Naive thymus-derived CD4-positive, alpha-beta T cell (primary cell): ENCODE results near the gene MMP12. TPM values are rescaled to one million over a fixed set of nuclear protein-coding genes. Genes with fewer than 3 reads are reported as not detected.

Experiments
- ATAC-seq: fragments of 150-1000 bp; cut with Tn5 transposase; 2 replicates; pipeline ENCODE4 v1.10.0; 2021; ENCODE audit warnings: mild to moderate bottlenecking, moderate library complexity
- CTCF ChIA-PET: fragments of 350-600 bp; sonication (Branson Sonifier 250); formaldehyde crosslinking; loops from one replicate; lab custom pipeline; 2021; ENCODE audit warnings: antibody characterized with exemption; lab: Charles Lee
- POLR2A ChIA-PET: fragments of 350-600 bp; sonication (Branson Sonifier 250); formaldehyde crosslinking; loops from one replicate; lab custom pipeline; 2021; ENCODE audit warnings: antibody characterized with exemption, inconsistent platforms; lab: Charles Lee
- DNase-seq, 9 donors: peaks; one replicate each; pipeline versions ENCODE4 v3.0.0 to v3.0.0-alpha.2; 2020 to 2022; ENCODE audit warnings: mixed read lengths in 1 of 9
- H3K27ac ChIP-seq: one replicate; pipeline ENCODE4 v1.7.0; 2013; ENCODE audit warnings: mild to moderate bottlenecking, low read depth, low read length, moderate library complexity
- H3K27me3 ChIP-seq, 2 donors: one replicate each; pipeline ENCODE4 v1.7.0; 2013; ENCODE audit warnings: low read length in 2 of 2, mild to moderate bottlenecking in 2 of 2, moderate library complexity in 2 of 2; ENCODE audit not compliant: control insufficient read depth in 2 of 2, insufficient read depth in 2 of 2
- H3K36me3 ChIP-seq, 3 experiments: 1 replicate in 2 of 3; 2 replicates in 1 of 3; pipeline ENCODE4 v1.7.0; 2013; ENCODE audit warnings: low read length in 3 of 3, mild to moderate bottlenecking in 3 of 3, moderate library complexity in 1 of 3; ENCODE audit not compliant: insufficient read depth in 3 of 3, control insufficient read depth in 2 of 3
- H3K4me1 ChIP-seq, 2 donors: one replicate each; pipeline ENCODE4 v1.7.0; 2013; ENCODE audit warnings: low read length in 2 of 2, mild to moderate bottlenecking in 2 of 2, moderate library complexity in 1 of 2; ENCODE audit not compliant: control insufficient read depth in 2 of 2, insufficient read depth in 2 of 2
- H3K4me3 ChIP-seq: 2 replicates; pipeline ENCODE4 v1.7.0; 2013; ENCODE audit warnings: mild to moderate bottlenecking, low read length
- H3K9me3 ChIP-seq, 3 experiments: 1 replicate in 2 of 3; 2 replicates in 1 of 3; pipeline ENCODE4 v1.7.0; 2013; ENCODE audit warnings: low read length in 3 of 3; ENCODE audit not compliant: control insufficient read depth in 2 of 3
- H3K27ac Mint-ChIP-seq, 9 donors: one replicate each; pipeline ENCODE4 v1.8.0; 2020 to 2022; ENCODE audit warnings: mixed read lengths in 9 of 9, mild to moderate bottlenecking in 8 of 9, moderate library complexity in 5 of 9, inconsistent platforms in 2 of 9
- H3K27me3 Mint-ChIP-seq, 5 donors: one replicate each; pipeline ENCODE4 v1.8.0; 2021 to 2022; ENCODE audit warnings: mixed read lengths in 5 of 5, mild to moderate bottlenecking in 1 of 5
- H3K36me3 Mint-ChIP-seq, 5 donors: one replicate each; pipeline ENCODE4 v1.8.0; 2020 to 2022; ENCODE audit warnings: mixed read lengths in 5 of 5, mild to moderate bottlenecking in 3 of 5, inconsistent platforms in 1 of 5
- H3K4me1 Mint-ChIP-seq, 7 donors: one replicate each; pipeline ENCODE4 v1.8.0; 2020 to 2022; ENCODE audit warnings: mixed read lengths in 7 of 7, mild to moderate bottlenecking in 3 of 7, inconsistent platforms in 1 of 7
- H3K4me3 Mint-ChIP-seq, 10 donors: one replicate each; pipeline ENCODE4 v1.8.0; 2020 to 2022; ENCODE audit warnings: mild to moderate bottlenecking in 10 of 10, mixed read lengths in 10 of 10, moderate library complexity in 6 of 10, inconsistent platforms in 2 of 10
- H3K9me3 Mint-ChIP-seq, 11 donors: one replicate each; pipeline ENCODE4 v1.8.0; 2020 to 2022; ENCODE audit warnings: mixed read lengths in 11 of 11, mild to moderate bottlenecking in 4 of 11, inconsistent platforms in 1 of 11, moderate library complexity in 1 of 11
- intact Hi-C, 2 donors: fragments of 100-400 bp; cut with micrococcal nuclease; formaldehyde crosslinking; loops; one replicate each; pipeline ENCODE4 v1.15.1; 2023
- polyA plus RNA-seq, 2 donors: library from polyadenylated mRNA; unstranded; fragments of 300-500 nt; fragmentation: Illumina TruSeq; gene quantifications; one replicate each; pipeline ENCODE4 v1.2.3, GENCODE V29; 2021
- total RNA-seq, 6 experiments: library from RNA in 5 of 6; stranded (reverse) in 5 of 6; gene quantifications; 1 replicate in 5 of 6; 2 replicates in 1 of 6; pipeline ENCODE4 v1.2.3 and lab custom pipeline; 2021 to 2026

The MMP12 gene
- not detected for total RNA-seq
- not detected for polyA plus RNA-seq
- not detected for total RNA-seq (lab: John Stamatoyannopoulos, UW)

DNA sequence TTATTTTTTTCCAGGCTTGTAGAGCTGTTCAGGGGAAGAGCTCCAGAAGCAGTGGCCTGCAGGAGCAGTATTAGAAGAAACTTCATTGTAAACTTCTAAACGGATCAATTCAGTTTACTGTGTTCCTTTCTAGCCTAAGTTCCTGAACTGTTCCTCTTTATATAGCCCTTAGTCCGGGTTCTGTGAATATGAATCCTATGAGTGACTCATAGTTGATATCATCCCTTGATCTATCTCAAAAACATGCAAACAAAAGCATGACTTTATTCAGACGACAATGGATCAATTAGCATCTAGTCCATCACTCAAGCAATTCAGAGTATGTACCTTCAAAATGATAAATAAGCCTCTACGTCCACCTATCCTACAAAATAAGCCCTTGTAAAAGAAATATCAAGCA lies at the start of gene MMP12:
Gene MMP12 (minus strand): TSS at position 131 of the 400 bp plus-strand sequence. CDS start 45 bp downstream, at position 86.
- no peak within 1 kb of the TSS for H3K4me3 ChIP-seq
- no peaks in the 10 kb centered on the region for H3K9me3 ChIP-seq
- H3K27ac ChIP-seq = no peak within 1 kb of the TSS
- ATAC-seq (no peak), DNase-seq (no peak)
- Mint-ChIP-seq H3K9me3 (no peaks in the 10 kb centered on the region), H3K27ac (no peak within 1 kb of the TSS), H3K4me3 (no peak within 1 kb of the TSS), H3K4me1 (peaks cover 0 to 2% (median 0%) of the 10 kb centered on the region in 7 donors), H3K36me3 (no peaks in the 10 kb centered on the region), H3K27me3 (peaks cover 2 to 22% (median 10%) of the 10 kb centered on the region in 5 donors)
- no peaks in the 10 kb centered on the region for H3K36me3 ChIP-seq
- no peaks in the 10 kb centered on the region for H3K27me3 ChIP-seq
- no peaks in the 10 kb centered on the region for H3K4me1 ChIP-seq
- CTCF ChIA-PET = no interaction called here
- POLR2A ChIA-PET = no interaction called here
- intact Hi-C loops = no loop called here

- peaks cover 6 to 28% (median 13%) of the 10 kb centered on the region in 5 donors for H3K27me3 Mint-ChIP-seq
- Histone ChIP-seq H3K36me3 (no peaks in the 10 kb centered on the region), H3K27ac (no peak overlapping the region), H3K27me3 (no peaks in the 10 kb centered on the region), H3K4me3 (no peak overlapping the region), H3K4me1 (no peaks in the 10 kb centered on the region), H3K9me3 (no peaks in the 10 kb centered on the region)
- no peak overlapping the region for H3K4me3 Mint-ChIP-seq
- H3K9me3 Mint-ChIP-seq = no peaks in the 10 kb centered on the region
- ATAC-seq (no peak), DNase-seq (no peak)
- ChIA-PET POLR2A (no interaction called here), CTCF (no interaction called here)
- H3K36me3 Mint-ChIP-seq = no peaks in the 10 kb centered on the region
- intact Hi-C loops = no loop called here
- peaks cover 0 to 9% (median 6%) of the 10 kb centered on the region in 7 donors for H3K4me1 Mint-ChIP-seq
- H3K27ac Mint-ChIP-seq = no peak overlapping the region
These were observed 46.9 kb upstream of the MMP12 start for GRCh38 chr11:102921587-102922220.

DNA sequence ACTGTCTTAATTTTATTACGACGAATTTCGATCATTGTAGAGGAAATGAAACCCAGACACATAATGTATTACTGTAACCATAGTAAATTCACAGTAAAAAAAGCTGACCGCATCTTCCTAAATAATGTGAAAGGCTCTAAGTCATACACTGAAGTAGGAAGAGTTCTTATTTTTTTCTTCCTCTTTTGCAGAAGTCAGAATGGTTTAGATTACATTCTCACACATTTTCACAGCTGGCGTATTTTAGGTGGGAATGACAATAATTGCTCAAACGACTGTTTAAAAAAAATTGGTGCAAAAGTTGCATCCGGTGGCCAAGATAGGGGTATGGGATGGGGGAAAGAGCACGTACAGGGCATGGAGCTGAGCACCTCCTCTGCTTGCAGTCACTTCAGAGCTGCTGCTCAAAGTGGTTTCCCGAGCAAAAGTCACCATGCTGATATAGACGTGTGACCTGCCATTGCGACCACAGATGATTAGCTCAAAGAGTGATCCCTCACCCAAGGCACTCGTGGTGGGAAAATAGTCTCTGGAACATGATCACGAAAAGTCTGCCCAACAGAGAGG lies 45.4 kb upstream of the MMP12 start:
- ChIA-PET POLR2A (no interaction called here), CTCF (no interaction called here)
- H3K36me3 Mint-ChIP-seq = no peaks in the 10 kb centered on the region
- no peak overlapping the region for H3K27ac ChIP-seq
- H3K27me3 ChIP-seq = no peaks in the 10 kb centered on the region
- no peaks in the 10 kb centered on the region for H3K4me1 ChIP-seq
- DNase-seq = no peak
- peak; percentile 82 for ATAC-seq
- no peaks in the 10 kb centered on the region for H3K36me3 ChIP-seq
- H3K9me3 Mint-ChIP-seq = no peaks in the 10 kb centered on the region
- peak overlapping the region in 1 of 9 donors; percentile 20 for H3K27ac Mint-ChIP-seq
- no peak overlapping the region for H3K4me3 ChIP-seq
- peaks cover 0 to 9% (median 6%) of the 10 kb centered on the region in 7 donors for H3K4me1 Mint-ChIP-seq
- H3K27me3 Mint-ChIP-seq = peaks cover 11 to 30% (median 17%) of the 10 kb centered on the region in 5 donors
- intact Hi-C loops = no loop called here
- H3K9me3 ChIP-seq = no peaks in the 10 kb centered on the region
- H3K4me3 Mint-ChIP-seq = peak overlapping the region in 1 of 10 donors; percentile 29

DNA sequence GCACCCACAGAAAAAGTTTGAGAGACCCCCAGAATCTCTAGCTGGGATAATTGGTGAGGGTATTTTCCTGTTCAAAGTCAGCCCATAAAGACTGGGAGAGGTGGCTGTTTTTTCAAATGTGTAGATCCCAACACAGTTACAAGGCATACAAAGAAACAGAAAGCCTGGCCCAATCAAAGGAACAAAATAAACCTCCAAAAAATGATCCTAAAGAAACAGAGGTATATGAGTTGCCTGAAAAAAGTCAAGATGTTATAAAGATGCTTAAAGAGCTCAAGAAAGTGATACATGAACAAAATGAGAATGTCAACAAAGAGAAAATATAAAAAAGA lies 40.2 kb upstream of the MMP12 start:
- ChIA-PET POLR2A (no interaction called here), CTCF (no interaction called here)
- H3K36me3 ChIP-seq = no peaks in the 10 kb centered on the region
- peaks cover 5 to 17% (median 12%) of the 10 kb centered on the region in 5 donors for H3K27me3 Mint-ChIP-seq
- no peak overlapping the region for H3K4me3 ChIP-seq
- H3K9me3 Mint-ChIP-seq = no peaks in the 10 kb centered on the region
- ATAC-seq (no peak), DNase-seq (no peak)
- H3K4me3 Mint-ChIP-seq = no peak overlapping the region
- H3K27ac ChIP-seq = no peak overlapping the region
- H3K4me1 ChIP-seq = no peaks in the 10 kb centered on the region
- peaks cover 0 to 4% (median 1%) of the 10 kb centered on the region in 7 donors for H3K4me1 Mint-ChIP-seq
- intact Hi-C loops = loop anchor here in 1 of 2 donors (2.0 to 10.0 kb wide), 2 partner anchors 26 to 140 kb away; no protein-coding TSS in a partner anchor
- no peak overlapping the region for H3K27ac Mint-ChIP-seq
- H3K27me3 ChIP-seq = no peaks in the 10 kb centered on the region
- H3K36me3 Mint-ChIP-seq = no peaks in the 10 kb centered on the region
- H3K9me3 ChIP-seq = no peaks in the 10 kb centered on the region

GRCh38 chr11:102914238-102915043 lies 39.7 kb upstream of the MMP12 start:
- no peak overlapping the region for H3K27ac Mint-ChIP-seq
- H3K4me3 ChIP-seq = no peak overlapping the region
- H3K4me1 Mint-ChIP-seq = no peaks in the 10 kb centered on the region
- peaks cover 7 to 17% (median 12%) of the 10 kb centered on the region in 5 donors for H3K27me3 Mint-ChIP-seq
- CTCF ChIA-PET = no interaction called here
- H3K9me3 ChIP-seq = no peaks in the 10 kb centered on the region
- no peaks in the 10 kb centered on the region for H3K27me3 ChIP-seq
- peaks cover 0 to 2% (median 0%) of the 10 kb centered on the region in 11 donors for H3K9me3 Mint-ChIP-seq
- H3K4me1 ChIP-seq = no peaks in the 10 kb centered on the region
- ATAC-seq = no peak
- intact Hi-C loops = loop anchor here in 1 of 2 donors (2.0 to 10.0 kb wide), 2 partner anchors 26 to 140 kb away; no protein-coding TSS in a partner anchor
- no peak for DNase-seq
- POLR2A ChIA-PET = no interaction called here
- no peaks in the 10 kb centered on the region for H3K36me3 Mint-ChIP-seq
- H3K27ac ChIP-seq = no peak overlapping the region
- no peaks in the 10 kb centered on the region for H3K36me3 ChIP-seq
- H3K4me3 Mint-ChIP-seq = no peak overlapping the region

DNA sequence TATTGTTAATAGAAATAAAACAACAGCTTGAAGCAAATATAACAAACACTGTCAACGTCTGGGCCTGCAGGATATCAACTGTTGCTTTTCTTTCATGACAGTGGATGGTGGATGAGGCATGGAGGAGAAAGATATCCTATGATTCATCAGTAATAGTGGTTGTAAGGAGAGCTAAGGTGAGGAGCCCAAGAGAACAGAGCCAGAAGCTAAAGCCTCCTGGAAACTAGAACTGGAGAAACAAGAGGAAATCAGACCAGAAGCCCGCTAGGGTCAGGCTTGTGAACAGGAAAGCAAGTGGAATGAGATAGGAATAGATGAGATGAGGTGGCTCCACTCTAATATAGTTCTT lies 37.7 kb upstream of the MMP12 start:
- no peaks in the 10 kb centered on the region for H3K4me1 Mint-ChIP-seq
- H3K4me3 ChIP-seq = no peak overlapping the region
- no peaks in the 10 kb centered on the region for H3K36me3 ChIP-seq
- H3K36me3 Mint-ChIP-seq = no peaks in the 10 kb centered on the region
- peaks cover 14 to 22% (median 18%) of the 10 kb centered on the region in 5 donors for H3K27me3 Mint-ChIP-seq
- CTCF ChIA-PET = no interaction called here
- H3K9me3 Mint-ChIP-seq = peaks cover 0 to 3% (median 0%) of the 10 kb centered on the region in 11 donors
- H3K4me1 ChIP-seq = no peaks in the 10 kb centered on the region
- no peaks in the 10 kb centered on the region for H3K9me3 ChIP-seq
- no peak for ATAC-seq
- H3K4me3 Mint-ChIP-seq = no peak overlapping the region
- intact Hi-C loops = loop anchor here in 1 of 2 donors (10.0 kb wide), 1 partner anchor 142 kb away; no protein-coding TSS in a partner anchor
- no peak overlapping the region for H3K27ac ChIP-seq
- no peak overlapping the region for H3K27ac Mint-ChIP-seq
- no peaks in the 10 kb centered on the region for H3K27me3 ChIP-seq
- DNase-seq = no peak
- POLR2A ChIA-PET = no interaction called here
